GM19468 (cell line): Measurements from ENCODE around the gene PARP9.
A peak's percentile ranks its signal among the peaks of the same experiment; 100 is the strongest.

Experiments
- ATAC-seq: cut with Tn5 transposase; IDR thresholded peaks from one replicate; pipeline ENCODE4 v1.9.1; 2021; ENCODE audit warnings: mild to moderate bottlenecking, moderate library complexity, moderate number of reproducible peaks; ENCODE audit not compliant: unreplicated experiment; ENCODE audit errors: extremely low read depth

Gene PARP9

GRCh38 chr3:122564155-122564912, at the start of gene PARP9, which contains the start of gene DTX3L:
PARP9 (minus strand) TSS chr3:122564300; CDS start chr3:122559620, 4,680 bp downstream.
DTX3L (plus strand) TSS chr3:122564338; CDS start chr3:122564427, 89 bp downstream.
- ATAC-seq: no peak

- no peak for ATAC-seq
These were observed 48.6 kb upstream of the PARP9 start for GRCh38 chr3:122612696-122613095.

GRCh38 chr3:122609798-122610559, 45.9 kb upstream of the PARP9 start:
- ATAC-seq: peak; percentile 88

DNA sequence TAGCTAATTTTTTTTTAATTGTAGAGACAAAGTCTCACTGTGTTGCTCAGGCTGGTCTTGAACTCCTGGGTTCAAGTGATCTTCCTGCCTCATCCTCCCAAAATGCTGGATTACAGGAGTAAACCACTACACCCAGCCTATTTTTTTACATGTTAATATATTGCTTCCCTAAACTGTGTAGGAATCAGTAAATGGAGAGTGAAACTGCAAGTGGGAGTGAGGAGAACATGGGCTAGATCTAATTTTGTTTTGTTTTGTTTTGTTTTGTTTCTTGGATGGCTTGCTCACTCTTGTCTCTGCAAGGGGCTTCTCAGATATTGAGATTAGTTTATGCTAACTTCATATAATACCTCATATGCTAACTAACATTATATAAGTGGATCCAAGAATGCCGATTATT, 44.8 kb upstream of the PARP9 start:
- ATAC-seq: no peak

DNA sequence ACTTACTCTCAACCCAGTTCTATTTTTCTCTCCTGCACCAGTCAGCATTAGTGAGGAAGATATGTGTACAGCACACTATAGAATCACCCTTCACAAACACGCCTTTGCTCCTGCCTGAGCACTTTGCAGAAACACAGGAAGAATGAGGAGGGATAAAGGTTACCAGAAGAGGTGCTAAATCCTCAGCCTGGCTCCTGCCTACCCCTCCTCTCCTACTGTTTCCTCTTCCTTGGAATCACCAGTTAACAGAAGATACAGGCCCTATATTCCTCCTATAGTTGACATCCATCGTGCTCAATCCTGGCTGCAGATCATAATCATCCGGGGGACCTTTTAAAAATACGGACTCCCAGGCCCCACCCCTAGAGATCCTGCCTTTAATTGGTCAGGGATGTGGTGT, 42.2 kb upstream of the PARP9 start:
- ATAC-seq: no peak

GRCh38 chr3:122603056-122603455, 39.0 kb upstream of the PARP9 start:
- ATAC-seq: no peak

DNA sequence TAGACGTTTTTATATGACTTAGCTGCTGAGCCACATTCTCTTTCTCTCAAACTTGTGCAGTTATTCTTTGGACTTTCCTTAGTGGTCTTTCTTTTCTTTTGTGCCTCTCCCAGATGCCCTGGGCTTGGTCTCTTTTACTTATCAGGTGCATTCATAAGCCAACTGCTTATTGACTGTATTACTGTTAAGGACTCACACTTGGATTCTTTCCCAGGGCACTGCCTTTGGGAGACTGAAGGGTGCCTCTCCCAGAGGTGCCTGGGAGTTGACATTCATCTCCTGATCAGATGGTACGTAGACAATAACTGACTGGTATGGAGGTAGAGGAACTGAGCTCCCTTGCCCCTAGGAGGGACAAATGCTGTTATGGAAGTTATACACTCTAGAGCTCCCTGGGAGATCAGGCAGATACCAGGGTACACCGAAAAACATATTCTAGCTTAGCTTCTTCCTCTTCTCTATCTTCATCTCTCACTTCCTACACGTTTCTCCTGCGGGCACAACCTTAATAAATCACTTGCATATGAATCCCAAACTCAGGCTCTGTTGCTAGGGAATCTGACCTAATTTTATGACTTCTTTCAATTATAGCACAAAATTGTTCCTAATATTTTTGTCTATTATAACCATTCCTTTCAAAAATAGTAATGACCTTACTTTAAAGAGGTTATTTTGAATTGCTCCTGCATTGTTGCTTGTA, 38.1 kb upstream of the PARP9 start:
- ATAC-seq: no peak

- ATAC-seq: no peak
These were observed 34.5 kb upstream of the PARP9 start for GRCh38 chr3:122598556-122598955.

- no peak for ATAC-seq
These were observed 34.1 kb upstream of the PARP9 start for GRCh38 chr3:122598151-122598550.

DNA sequence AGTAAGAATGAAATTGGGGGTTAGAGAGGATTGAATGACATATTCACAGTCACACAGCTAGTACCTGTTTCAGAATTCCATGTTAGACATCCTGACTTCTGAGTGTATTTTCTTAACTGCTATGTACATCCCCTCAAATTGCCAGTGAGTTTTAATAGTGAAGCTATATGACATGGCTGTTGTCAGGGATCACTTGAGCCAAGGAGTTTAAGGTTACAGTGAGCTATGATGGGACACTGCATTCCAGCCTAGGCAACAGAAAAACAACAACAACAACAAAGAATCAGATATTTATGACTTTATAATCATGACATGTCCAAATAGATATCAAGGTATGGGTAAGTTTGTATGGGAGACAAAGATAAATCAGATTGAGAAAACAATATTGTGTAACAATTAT, 29.9 kb upstream of the PARP9 start:
- ATAC-seq: no peak

GRCh38 chr3:122590610-122591009, 26.5 kb upstream of the PARP9 start:
- no peak for ATAC-seq

GRCh38 chr3:122589297-122589696, 25.2 kb upstream of the PARP9 start:
- ATAC-seq: no peak

GRCh38 chr3:122587572-122587971, 23.5 kb upstream of the PARP9 start:
- no peak for ATAC-seq

GRCh38 chr3:122586773-122587485, 22.8 kb upstream of the PARP9 start:
- ATAC-seq: no peak

GRCh38 chr3:122586098-122586497, 22.0 kb upstream of the PARP9 start:
- ATAC-seq: no peak

DNA sequence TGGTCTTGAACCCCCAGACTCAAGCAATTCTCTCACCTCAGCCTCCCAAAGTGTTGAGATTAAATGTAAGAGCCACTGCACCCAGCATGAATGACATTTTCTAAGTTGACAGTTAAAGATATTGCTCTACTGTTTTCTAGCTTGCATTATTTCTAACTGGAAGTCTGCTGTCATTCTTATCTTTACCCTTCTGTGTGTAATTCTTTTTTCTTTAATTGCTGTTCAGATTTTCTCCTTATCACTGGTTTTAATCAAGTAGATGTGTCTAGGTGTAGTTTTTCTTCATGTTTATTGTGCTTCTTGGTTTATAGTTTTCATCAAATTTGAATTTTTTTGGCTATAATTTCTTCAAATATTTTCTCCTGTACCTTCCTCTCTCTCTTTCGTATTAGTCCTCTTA, 18.3 kb upstream of the PARP9 start:
- ATAC-seq: no peak

DNA sequence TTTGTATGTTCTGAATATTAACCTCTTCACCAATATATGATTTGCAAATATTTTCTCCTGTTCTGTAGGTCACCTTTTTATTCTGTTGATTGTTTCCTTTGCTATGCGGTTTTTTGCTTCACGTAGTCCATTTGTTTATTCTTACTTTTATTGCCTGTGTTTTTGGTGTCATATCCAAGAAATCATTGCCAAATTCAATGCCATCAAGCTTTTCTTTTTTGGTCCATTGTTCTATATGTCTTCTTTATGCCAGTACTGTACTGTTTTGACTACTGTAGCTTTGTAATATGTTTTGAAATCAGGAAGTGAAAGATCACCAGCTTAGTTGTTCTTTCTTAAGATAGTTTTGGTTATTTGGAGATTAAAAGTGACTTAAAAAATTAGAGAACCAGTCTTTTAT, 17.5 kb upstream of the PARP9 start:
- no peak for ATAC-seq

- no peak for ATAC-seq
These were observed 16.4 kb upstream of the PARP9 start for GRCh38 chr3:122580470-122580869.

- ATAC-seq: no peak
These were observed 14.1 kb upstream of the PARP9 start for GRCh38 chr3:122578069-122578740.
